Liver (tissue), 9 donors: Measurements from ENCODE around the gene PDHA1. TPM values are rescaled to one million over a fixed set of nuclear protein-coding genes. Genes with fewer than 3 reads are reported as not detected.

Source experiments
- DNase-seq: peaks from one replicate; pipeline ENCODE4 v3.0.0-alpha.2; 2017; ENCODE audit warnings: low spot score
- H3K27ac ChIP-seq, 2 donors: one replicate each; pipeline ENCODE4 v1.7.0; 2013; ENCODE audit warnings: inconsistent platforms in 2 of 2, low read length in 2 of 2, control low read depth in 1 of 2, low read depth in 1 of 2, mild to moderate bottlenecking in 1 of 2
- H3K27me3 ChIP-seq, 4 donors: one replicate each; pipeline versions ENCODE4 v1.6.1 to v1.7.0; 2013; ENCODE audit warnings: low read length in 3 of 4, inconsistent platforms in 1 of 4, mild to moderate bottlenecking in 1 of 4, moderate library complexity in 1 of 4; ENCODE audit not compliant: control insufficient read depth in 4 of 4, insufficient read depth in 4 of 4
- H3K36me3 ChIP-seq, 4 donors: one replicate each; pipeline versions ENCODE4 v1.6.1 to v1.7.0; 2013; ENCODE audit warnings: low read length in 3 of 4, mild to moderate bottlenecking in 3 of 4, low read depth in 1 of 4, moderate library complexity in 1 of 4; ENCODE audit not compliant: control insufficient read depth in 4 of 4, insufficient read depth in 3 of 4
- H3K4me1 ChIP-seq, 4 donors: one replicate each; pipeline versions ENCODE4 v1.6.1 to v1.7.0; 2013; ENCODE audit warnings: low read length in 3 of 4, mild to moderate bottlenecking in 3 of 4, moderate library complexity in 1 of 4; ENCODE audit not compliant: control insufficient read depth in 4 of 4, insufficient read depth in 4 of 4
- H3K4me3 ChIP-seq, 3 donors: one replicate each; pipeline versions ENCODE4 v1.6.1 to v1.7.0; 2013; ENCODE audit warnings: low read length in 3 of 3, control low read depth in 1 of 3, low read depth in 1 of 3, mild to moderate bottlenecking in 1 of 3
- H3K9ac ChIP-seq, 2 donors: one replicate each; pipeline ENCODE4 v1.7.0; 2013; ENCODE audit warnings: low read length in 2 of 2, mild to moderate bottlenecking in 2 of 2, moderate library complexity in 2 of 2, control low read depth in 1 of 2, low read depth in 1 of 2
- H3K9me3 ChIP-seq, 4 donors: one replicate each; pipeline versions ENCODE4 v1.6.1 to v1.7.0; 2013; ENCODE audit warnings: low read length in 3 of 4; ENCODE audit not compliant: control insufficient read depth in 4 of 4
- CTCF ChIP-seq: fragments of 150-350 bp; IDR thresholded peaks from 2 replicates; pipeline ENCODE4 v1.5.1; 2017; ENCODE audit warnings: improper control_type of control experiment, low read depth, low read length; ENCODE audit not compliant: missing input control
- FOXA1 ChIP-seq: IDR thresholded peaks from 2 replicates; pipeline ENCODE4 v1.6.1; 2016; ENCODE audit warnings: antibody characterized with exemption
- FOXA2 ChIP-seq: IDR thresholded peaks from 2 replicates; pipeline ENCODE4 v1.6.1; 2016; ENCODE audit warnings: antibody characterized with exemption
- GABPA ChIP-seq, 2 donors: IDR thresholded peaks in 1 of 2; conservative IDR thresholded peaks in 1 of 2; 2 replicates each; pipeline ENCODE4 v1.6.1; 2016; ENCODE audit warnings: antibody characterized with exemption in 2 of 2, mild to moderate bottlenecking in 1 of 2, moderate library complexity in 1 of 2
- HNF4A ChIP-seq, 2 donors: conservative IDR thresholded peaks; 2 replicates each; pipeline ENCODE4 v1.6.1; 2016; ENCODE audit warnings: antibody characterized with exemption in 2 of 2, mild to moderate bottlenecking in 2 of 2
- HNF4G ChIP-seq: IDR thresholded peaks from 2 replicates; pipeline ENCODE4 v1.6.1; 2016; ENCODE audit warnings: antibody characterized with exemption
- JUND ChIP-seq, 2 donors: IDR thresholded peaks; 2 replicates each; pipeline ENCODE4 v1.6.1; 2016; ENCODE audit warnings: antibody characterized with exemption in 2 of 2
- MAX ChIP-seq: IDR thresholded peaks from 2 replicates; pipeline ENCODE4 v1.6.1; 2016; ENCODE audit warnings: antibody characterized with exemption
- NR2F2 ChIP-seq: IDR thresholded peaks from 2 replicates; pipeline ENCODE4 v1.6.1; 2016; ENCODE audit warnings: antibody characterized with exemption
- RAD21 ChIP-seq, 2 donors: IDR thresholded peaks; 2 replicates each; pipeline ENCODE4 v1.6.1; 2016; ENCODE audit warnings: antibody characterized with exemption in 2 of 2, mild to moderate bottlenecking in 2 of 2
- REST ChIP-seq: IDR thresholded peaks from 2 replicates; pipeline ENCODE4 v1.6.1; 2016; ENCODE audit warnings: antibody characterized with exemption, mild to moderate bottlenecking
- RXRA ChIP-seq, 2 donors: IDR thresholded peaks; 2 replicates each; pipeline ENCODE4 v1.6.1; 2017 to 2018; ENCODE audit warnings: antibody characterized with exemption in 2 of 2, mild to moderate bottlenecking in 1 of 2
- SP1 ChIP-seq: IDR thresholded peaks from 2 replicates; pipeline ENCODE4 v1.6.1; 2018; ENCODE audit warnings: antibody characterized with exemption, mild to moderate bottlenecking
- TAF1 ChIP-seq: conservative IDR thresholded peaks from 2 replicates; pipeline ENCODE4 v1.6.1; 2016; ENCODE audit warnings: antibody characterized with exemption, mild to moderate bottlenecking
- YY1 ChIP-seq: IDR thresholded peaks from 2 replicates; pipeline ENCODE4 v1.6.1; 2016; ENCODE audit warnings: antibody characterized with exemption, mild to moderate bottlenecking
- ZBTB33 ChIP-seq: IDR thresholded peaks from 2 replicates; pipeline ENCODE4 v1.6.1; 2016; ENCODE audit warnings: antibody characterized with exemption
- WGBS: extraction: QIAGEN DNeasy Blood & Tissue Kit; methylation state at CpG from one replicate; pipeline ENCODE4 v1.1.7; 2013; 5-methylcytosine and 5-hydroxymethylcytosine counted together
- polyA plus RNA-seq, 2 donors: library from polyadenylated mRNA; stranded (reverse) in 1 of 2; unstranded in 1 of 2; fragments of 200-250 nt in 1 of 2; fragments of >200 nt in 1 of 2; fragmentation: Nextera tagmentation in 1 of 2; extraction: Ambion mirVana in 1 of 2; gene quantifications; one replicate each; pipeline versions ENCODE4 v1.2.1 to v1.2.3, GENCODE V29; 2013 to 2015
- total RNA-seq, 2 donors: library from RNA; depleted of rRNA; stranded (reverse); fragments of >200 nt; gene quantifications; one replicate each; pipeline ENCODE4 v1.2.3, GENCODE V29; 2014
- TF ChIP-seq, protein P1 (sequence below): IDR thresholded peaks from 2 replicates; pipeline ENCODE4 v1.6.1; 2016; ENCODE audit warnings: antibody characterized with exemption
- donor health status: healthy.
- donor health status: healthy.
- donor health status: healthy.
- donor health status: healthy.
- donor health status: healthy.

The PDHA1 gene
- total and polyA plus RNA-seq, 4 donors, result 63.5 to 153 (median 129) TPM

GRCh38 chrX:19381326-19381725 is 37.6 kb downstream of the PDHA1 start (continued):
- TF ChIP-seq REST, result no peak
- no peak for TF ChIP-seq YY1
- no peak for TF ChIP-seq TAF1
- no peak for TF ChIP-seq SP1

- Histone ChIP-seq H3K36me3 (no peaks in the 10 kb centered on the region), H3K9me3 (peaks cover 0 to 3% (median 0%) of the 10 kb centered on the region in 4 donors), H3K9ac (no peak overlapping the region), H3K27me3 (peaks cover 0 to 2% (median 0%) of the 10 kb centered on the region in 4 donors), H3K27ac (no peak overlapping the region), H3K4me3 (no peak overlapping the region), H3K4me1 (no peaks in the 10 kb centered on the region)
- TF ChIP-seq HNF4G (no peak), REST (no peak), MAX (no peak), YY1 (no peak), CTCF (peak; percentile 32), RAD21 (IDR thresholded peaks at IDR 0.05) (peak; percentile 40 to 69), FOXA2 (no peak), FOXA1 (no peak), TAF1 (no peak), HNF4A (conservative IDR thresholded peaks at IDR 0.05) (no peak), JUND (IDR thresholded peaks at IDR 0.05) (no peak), RXRA (IDR thresholded peaks at IDR 0.05) (no peak), ZBTB33 (no peak), GABPA (IDR thresholded peaks at IDR 0.05 in 1 of 2, conservative IDR thresholded peaks at IDR 0.05 in 1 of 2) (no peak), NR2F2 (no peak), SP1 (no peak)
- TF ChIP-seq, protein P1, sequence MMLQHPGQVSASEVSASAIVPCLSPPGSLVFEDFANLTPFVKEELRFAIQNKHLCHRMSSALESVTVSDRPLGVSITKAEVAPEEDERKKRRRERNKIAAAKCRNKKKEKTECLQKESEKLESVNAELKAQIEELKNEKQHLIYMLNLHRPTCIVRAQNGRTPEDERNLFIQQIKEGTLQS, result no peak
- 27% methylated on average over 16 of the region's 16 CpGs for WGBS
- DNase-seq, result peak; percentile 39
These were observed 38.9 kb downstream of the PDHA1 start for GRCh38 chrX:19382555-19383145.
